ENCODE data around the gene TMEM150B.

Gene TMEM150B

GRCh38 chr19:55311397-55311796 lies 13.7 kb downstream of the TMEM150B start:
- H3K4me3 ChIP-seq (ENCODE audit: low read depth, low read length), result no peak overlapping the region
- DNase-seq (ENCODE audit: low read depth), result no peak

GRCh38 chr19:55310498-55310897 lies 14.6 kb downstream of the TMEM150B start:
- no peak for DNase-seq (ENCODE audit: low read depth)
- no peak overlapping the region for H3K4me3 ChIP-seq (ENCODE audit: low read depth, low read length)

GRCh38 chr19:55309448-55309847 lies 15.7 kb downstream of the TMEM150B start:
- DNase-seq (ENCODE audit: low read depth), result no peak
- no peak overlapping the region for H3K4me3 ChIP-seq (ENCODE audit: low read depth, low read length)

GRCh38 chr19:55308281-55308680 lies 16.9 kb downstream of the TMEM150B start:
- no peak for DNase-seq (ENCODE audit: low read depth)
- H3K4me3 ChIP-seq (ENCODE audit: low read depth, low read length), result no peak overlapping the region

- H3K4me3 ChIP-seq (ENCODE audit: low read depth, low read length), result no peak overlapping the region
- no peak for DNase-seq (ENCODE audit: low read depth)
These were observed 18.4 kb downstream of the TMEM150B start for GRCh38 chr19:55306712-55307111.

- DNase-seq (ENCODE audit: low read depth), result no peak
- H3K4me3 ChIP-seq (ENCODE audit: low read depth, low read length), result no peak overlapping the region
These were observed 19.1 kb downstream of the TMEM150B start for GRCh38 chr19:55305983-55306562.

GRCh38 chr19:55305491-55305890 lies 19.6 kb downstream of the TMEM150B start:
- no peak overlapping the region for H3K4me3 ChIP-seq (ENCODE audit: low read depth, low read length)
- no peak for DNase-seq (ENCODE audit: low read depth)

- DNase-seq (ENCODE audit: low read depth), result no peak
- no peak overlapping the region for H3K4me3 ChIP-seq (ENCODE audit: low read depth, low read length)
These were observed 20.2 kb downstream of the TMEM150B start for GRCh38 chr19:55304980-55305379.

GRCh38 chr19:55304279-55304978 lies 20.7 kb downstream of the TMEM150B start:
- no peak overlapping the region for H3K4me3 ChIP-seq (ENCODE audit: low read depth, low read length)
- DNase-seq (ENCODE audit: low read depth), result no peak

- no peak overlapping the region for H3K4me3 ChIP-seq (ENCODE audit: low read depth, low read length)
- no peak for DNase-seq (ENCODE audit: low read depth)
These were observed 21.7 kb downstream of the TMEM150B start for GRCh38 chr19:55303477-55303876.

- H3K4me3 ChIP-seq (ENCODE audit: low read depth, low read length), result no peak overlapping the region
- DNase-seq (ENCODE audit: low read depth), result no peak
These were observed 22.8 kb downstream of the TMEM150B start for GRCh38 chr19:55302318-55302703.

GRCh38 chr19:55301459-55302317 lies 23.5 kb downstream of the TMEM150B start:
- H3K4me3 ChIP-seq (ENCODE audit: low read depth, low read length), result peak overlapping the region; percentile 22
- DNase-seq (ENCODE audit: low read depth), result peak; percentile 18

GRCh38 chr19:55300886-55301458 lies 24.2 kb downstream of the TMEM150B start:
- DNase-seq (ENCODE audit: low read depth), result no peak
- H3K4me3 ChIP-seq (ENCODE audit: low read depth, low read length), result no peak overlapping the region

GRCh38 chr19:55299991-55300390 lies 25.1 kb downstream of the TMEM150B start:
- DNase-seq (ENCODE audit: low read depth), result no peak
- no peak overlapping the region for H3K4me3 ChIP-seq (ENCODE audit: low read depth, low read length)

GRCh38 chr19:55297267-55297666 lies 27.9 kb downstream of the TMEM150B start:
- H3K4me3 ChIP-seq (ENCODE audit: low read depth, low read length), result no peak overlapping the region

GRCh38 chr19:55289117-55289796 lies 35.9 kb downstream of the TMEM150B start:
- no peak overlapping the region for H3K4me3 ChIP-seq (ENCODE audit: low read depth, low read length)
- no peak for DNase-seq (ENCODE audit: low read depth)

More at GRCh38 chr19:55297267-55297666, 27.9 kb downstream of the TMEM150B start:
- no peak for DNase-seq (ENCODE audit: low read depth)

- no peak for DNase-seq (ENCODE audit: low read depth)
- no peak overlapping the region for H3K4me3 ChIP-seq (ENCODE audit: low read depth, low read length)
These were observed 37.6 kb downstream of the TMEM150B start for GRCh38 chr19:55287361-55288079.

- peak overlapping the region; percentile 53 for H3K4me3 ChIP-seq (ENCODE audit: low read depth, low read length)
- no peak for DNase-seq (ENCODE audit: low read depth)
These were observed 39.8 kb downstream of the TMEM150B start for GRCh38 chr19:55285229-55285890.

Measured in skeletal muscle cell (primary cell).